GM23338 (cell line): ENCODE results near the gene MED19. TPM values are rescaled to one million over a fixed set of nuclear protein-coding genes. Genes with fewer than 3 reads are reported as not detected.

Source experiments
- ATAC-seq: fragments of 200-7000 bp; cut with Tn5 transposase; 3 replicates; pipeline ENCODE4 v1.9.1; 2020
- DNase-seq: peaks from one replicate; pipeline ENCODE4 v3.0.0-alpha.2; 2015; ENCODE audit warnings: low spot score
- H2AFZ ChIP-seq: fragments of 200-600 bp; sonication (generic); 2 replicates; pipeline ENCODE4 v1.8.0; 2016; ENCODE audit warnings: antibody characterized with exemption, mild to moderate bottlenecking, moderate library complexity
- H3F3A ChIP-seq: fragments of 200-600 bp; sonication (generic); replicated peaks from 2 replicates; pipeline ENCODE4 v1.8.0; 2017; ENCODE audit warnings: antibody characterized with exemption, mixed run types, low read depth
- H3K27ac ChIP-seq: fragments of 200-600 bp; sonication (generic); 2 replicates; pipeline ENCODE4 v1.6.1; 2016; ENCODE audit warnings: low read depth
- H3K27me3 ChIP-seq: fragments of 200-600 bp; sonication (generic); 2 replicates; pipeline ENCODE4 v1.8.0; 2016; ENCODE audit warnings: mild to moderate bottlenecking, mixed run types, moderate library complexity; ENCODE audit not compliant: insufficient read depth
- H3K36me3 ChIP-seq: fragments of 200-600 bp; sonication (generic); 2 replicates; pipeline ENCODE4 v1.8.0; 2016; ENCODE audit warnings: mild to moderate bottlenecking; ENCODE audit not compliant: insufficient read depth
- H3K4me1 ChIP-seq: fragments of 200-600 bp; sonication (generic); 2 replicates; pipeline ENCODE4 v1.8.0; 2016; ENCODE audit warnings: mild to moderate bottlenecking, moderate library complexity; ENCODE audit not compliant: insufficient read depth
- H3K4me2 ChIP-seq: fragments of 200-600 bp; sonication (generic); 2 replicates; pipeline ENCODE4 v1.7.1; 2017; ENCODE audit warnings: mixed run types
- H3K4me3 ChIP-seq: fragments of 200-600 bp; sonication (generic); 2 replicates; pipeline ENCODE4 v1.6.1; 2016; ENCODE audit warnings: mixed run types
- H3K79me2 ChIP-seq: fragments of 200-600 bp; sonication (generic); replicated peaks from 2 replicates; pipeline ENCODE4 v1.8.0; 2017; ENCODE audit warnings: mild to moderate bottlenecking; ENCODE audit not compliant: insufficient read depth
- H3K9me2 ChIP-seq: fragments of 200-600 bp; sonication (generic); 2 replicates; pipeline ENCODE4 v1.8.0; 2017; ENCODE audit not compliant: insufficient read depth
- H4K20me1 ChIP-seq: fragments of 200-600 bp; sonication (generic); replicated peaks from 2 replicates; pipeline ENCODE4 v1.8.0; 2017; ENCODE audit warnings: mild to moderate bottlenecking; ENCODE audit not compliant: insufficient read depth
- H3K27ac Mint-ChIP-seq: 2 replicates; pipeline ENCODE4 v1.8.0; 2020; ENCODE audit warnings: inconsistent platforms, mild to moderate bottlenecking, moderate library complexity, mixed read lengths
- H3K27me3 Mint-ChIP-seq: 3 replicates; pipeline ENCODE4 v1.8.0; 2022; ENCODE audit warnings: low read depth, mild to moderate bottlenecking, moderate library complexity, mixed read lengths, inconsistent platforms; ENCODE audit not compliant: insufficient read depth, poor library complexity
- H3K36me3 Mint-ChIP-seq: 3 replicates; pipeline ENCODE4 v1.8.0; 2021; ENCODE audit warnings: low read depth, mild to moderate bottlenecking, inconsistent platforms, moderate library complexity, mixed read lengths
- H3K4me1 Mint-ChIP-seq: 3 replicates; pipeline ENCODE4 v1.8.0; 2020; ENCODE audit warnings: mild to moderate bottlenecking, inconsistent platforms, mixed read lengths
- H3K4me3 Mint-ChIP-seq: 3 replicates; pipeline ENCODE4 v1.8.0; 2021; ENCODE audit warnings: moderate library complexity, mild to moderate bottlenecking, inconsistent platforms, mixed read lengths
- H3K9me3 Mint-ChIP-seq: 3 replicates; pipeline ENCODE4 v1.8.0; 2020; ENCODE audit warnings: moderate library complexity, mild to moderate bottlenecking, inconsistent platforms, mixed read lengths
- CREB1 ChIP-seq: fragments of 250-450 bp; sonication (Bioruptor Pico); IDR thresholded peaks from 2 replicates; pipeline ENCODE4 v1.5.0; 2020; ENCODE audit warnings: low read depth, mild to moderate bottlenecking, moderate library complexity
- EZH2 ChIP-seq: fragments of 200-600 bp; sonication (generic); IDR thresholded peaks from one replicate; pipeline ENCODE4 v1.8.0; 2017; ENCODE audit warnings: antibody characterized with exemption, mild to moderate bottlenecking, low read depth; ENCODE audit not compliant: unreplicated experiment
- EZH2phosphoT487 ChIP-seq: fragments of 200-600 bp; sonication (generic); IDR thresholded peaks from one replicate; pipeline ENCODE4 v1.8.1; 2018; ENCODE audit warnings: antibody characterized with exemption; ENCODE audit not compliant: unreplicated experiment
- NANOG ChIP-seq: IDR thresholded peaks from 2 replicates; pipeline ENCODE4 v1.6.1; 2016; ENCODE audit warnings: antibody characterized with exemption, borderline replicate concordance
- POLR2AphosphoS5 ChIP-seq: IDR thresholded peaks from 2 replicates; pipeline ENCODE4 v1.6.1; 2016; ENCODE audit warnings: antibody characterized with exemption, low read depth
- STAT1 ChIP-seq: IDR thresholded peaks from one replicate; pipeline ENCODE4 v1.6.1; 2016; ENCODE audit warnings: antibody characterized with exemption; ENCODE audit not compliant: unreplicated experiment
- ZNF462 ChIP-seq: fragments of 250-450 bp; sonication (Bioruptor Pico); IDR thresholded peaks from 2 replicates; pipeline ENCODE4 v1.5.0; 2020; ENCODE audit warnings: mild to moderate bottlenecking, moderate library complexity
- long read RNA-seq: library from polyadenylated mRNA; unstranded; transcript quantifications from one replicate; pipeline ENCODE4 v2.0.0, GENCODE V29; 2020; ENCODE audit not compliant: unreplicated experiment
- polyA plus RNA-seq: library from polyadenylated mRNA; unstranded; fragments of >200 nt; fragmentation: Nextera tagmentation; extraction: Ambion mirVana; gene quantifications from 2 replicates; pipeline ENCODE4 v1.2.1, GENCODE V29; 2016
- total RNA-seq: library from RNA; depleted of rRNA; stranded (reverse); fragments of >200 nt; shearing (Covaris generic); gene quantifications from 2 replicates; pipeline ENCODE4 v1.2.3, GENCODE V29; 2014; rRNA removed
- TF ChIP-seq, protein P1 (sequence below), 2 experiments: fragments of 200-600 bp in 1 of 2; sonication (generic) in 1 of 2; conservative IDR thresholded peaks; 2 replicates each; pipeline versions ENCODE4 v1.5.1 to v1.6.1; 2016 to 2017; ENCODE audit warnings: antibody characterized with exemption in 2 of 2, low read depth in 2 of 2, mild to moderate bottlenecking in 2 of 2, moderate library complexity in 1 of 2
- TF ChIP-seq, protein P2 (sequence below): IDR thresholded peaks from 2 replicates; pipeline ENCODE4 v1.6.1; 2016; ENCODE audit warnings: antibody characterized with exemption

Gene MED19
- 15.2 and 17.7 TPM in 2 replicates for total RNA-seq
- polyA plus RNA-seq: 64.2 and 64.9 TPM in 2 replicates
- long read RNA-seq, transcript MED19-202 (5 exons, 1,203 nt): major isoform, 6 of 20 reads
- long read RNA-seq, partial matches to known transcripts: 10 of 20 reads
- long read RNA-seq, other reads (novel, unspliced or antisense): 1 of 20 reads

GRCh38 chr11:57711414-57712255, at the start of gene MED19:
TSS of gene MED19 (minus strand) at chr11:57712215. CDS start at chr11:57712179, 36 bp downstream.
- peak; percentile 99 for DNase-seq
- ATAC-seq: peak; percentile 87

More at GRCh38 chr11:57711414-57712255, at the start of gene MED19:
- Histone ChIP-seq H3K9me2 (no peaks in the 10 kb centered on the region), H3K4me1 (peaks cover 8% of the 10 kb centered on the region; the same call in 1 of the 2 replicates), H3K27ac (peak within 1 kb of the TSS; percentile 57), H3K27me3 (no peaks in the 10 kb centered on the region), H3F3A (peaks cover 4% of the 10 kb centered on the region; the same call in 1 of the 2 replicates), H4K20me1 (peaks cover 13% of the 10 kb centered on the region), H3K79me2 (peaks cover 60% of the 10 kb centered on the region), H3K4me2 (peak within 1 kb of the TSS; percentile 97), H3K36me3 (no peaks in the 10 kb centered on the region), H2AFZ (no peak within 1 kb of the TSS), H3K4me3 (peak within 1 kb of the TSS; percentile 77)
- peak within 1 kb of the TSS; percentile 99 for H3K27ac Mint-ChIP-seq
- H3K9me3 Mint-ChIP-seq: peaks cover 8% of the 10 kb centered on the region
- TF ChIP-seq CREB1 (CRISPR knock-in tag) (no peak), ZNF462 (CRISPR knock-in tag) (no peak), EZH2phosphoT487 (no peak), NANOG (no peak), STAT1 (no peak), EZH2 (no peak), POLR2AphosphoS5 (0 out of 2 replicates have a peak, but pooled peaks have one; percentile 47)
- TF ChIP-seq, protein P1, sequence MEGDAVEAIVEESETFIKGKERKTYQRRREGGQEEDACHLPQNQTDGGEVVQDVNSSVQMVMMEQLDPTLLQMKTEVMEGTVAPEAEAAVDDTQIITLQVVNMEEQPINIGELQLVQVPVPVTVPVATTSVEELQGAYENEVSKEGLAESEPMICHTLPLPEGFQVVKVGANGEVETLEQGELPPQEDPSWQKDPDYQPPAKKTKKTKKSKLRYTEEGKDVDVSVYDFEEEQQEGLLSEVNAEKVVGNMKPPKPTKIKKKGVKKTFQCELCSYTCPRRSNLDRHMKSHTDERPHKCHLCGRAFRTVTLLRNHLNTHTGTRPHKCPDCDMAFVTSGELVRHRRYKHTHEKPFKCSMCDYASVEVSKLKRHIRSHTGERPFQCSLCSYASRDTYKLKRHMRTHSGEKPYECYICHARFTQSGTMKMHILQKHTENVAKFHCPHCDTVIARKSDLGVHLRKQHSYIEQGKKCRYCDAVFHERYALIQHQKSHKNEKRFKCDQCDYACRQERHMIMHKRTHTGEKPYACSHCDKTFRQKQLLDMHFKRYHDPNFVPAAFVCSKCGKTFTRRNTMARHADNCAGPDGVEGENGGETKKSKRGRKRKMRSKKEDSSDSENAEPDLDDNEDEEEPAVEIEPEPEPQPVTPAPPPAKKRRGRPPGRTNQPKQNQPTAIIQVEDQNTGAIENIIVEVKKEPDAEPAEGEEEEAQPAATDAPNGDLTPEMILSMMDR (conservative IDR thresholded peaks at IDR 0.05; ENCODE audit: low read depth in 2 of 2): no peak
- TF ChIP-seq, protein P2, sequence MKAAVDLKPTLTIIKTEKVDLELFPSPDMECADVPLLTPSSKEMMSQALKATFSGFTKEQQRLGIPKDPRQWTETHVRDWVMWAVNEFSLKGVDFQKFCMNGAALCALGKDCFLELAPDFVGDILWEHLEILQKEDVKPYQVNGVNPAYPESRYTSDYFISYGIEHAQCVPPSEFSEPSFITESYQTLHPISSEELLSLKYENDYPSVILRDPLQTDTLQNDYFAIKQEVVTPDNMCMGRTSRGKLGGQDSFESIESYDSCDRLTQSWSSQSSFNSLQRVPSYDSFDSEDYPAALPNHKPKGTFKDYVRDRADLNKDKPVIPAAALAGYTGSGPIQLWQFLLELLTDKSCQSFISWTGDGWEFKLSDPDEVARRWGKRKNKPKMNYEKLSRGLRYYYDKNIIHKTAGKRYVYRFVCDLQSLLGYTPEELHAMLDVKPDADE: no peak
- peaks cover 29% of the 10 kb centered on the region for H3K36me3 Mint-ChIP-seq
- peak within 1 kb of the TSS; percentile 99 for H3K4me3 Mint-ChIP-seq
- peaks cover 16% of the 10 kb centered on the region for H3K4me1 Mint-ChIP-seq
- peaks cover 6% of the 10 kb centered on the region for H3K27me3 Mint-ChIP-seq
